GM19468 (cell line): ENCODE results near the gene NIPAL1.
"Not testable (repeated sequence)": the region's sequence is repeated elsewhere in the genome, so short reads cannot be mapped to it uniquely, and the experiment has no call there.

Source experiments
- ATAC-seq: cut with Tn5 transposase; IDR thresholded peaks from one replicate; pipeline ENCODE4 v1.9.1; 2021; ENCODE audit warnings: mild to moderate bottlenecking, moderate library complexity, moderate number of reproducible peaks; ENCODE audit not compliant: unreplicated experiment; ENCODE audit errors: extremely low read depth

NIPAL1 gene

DNA sequence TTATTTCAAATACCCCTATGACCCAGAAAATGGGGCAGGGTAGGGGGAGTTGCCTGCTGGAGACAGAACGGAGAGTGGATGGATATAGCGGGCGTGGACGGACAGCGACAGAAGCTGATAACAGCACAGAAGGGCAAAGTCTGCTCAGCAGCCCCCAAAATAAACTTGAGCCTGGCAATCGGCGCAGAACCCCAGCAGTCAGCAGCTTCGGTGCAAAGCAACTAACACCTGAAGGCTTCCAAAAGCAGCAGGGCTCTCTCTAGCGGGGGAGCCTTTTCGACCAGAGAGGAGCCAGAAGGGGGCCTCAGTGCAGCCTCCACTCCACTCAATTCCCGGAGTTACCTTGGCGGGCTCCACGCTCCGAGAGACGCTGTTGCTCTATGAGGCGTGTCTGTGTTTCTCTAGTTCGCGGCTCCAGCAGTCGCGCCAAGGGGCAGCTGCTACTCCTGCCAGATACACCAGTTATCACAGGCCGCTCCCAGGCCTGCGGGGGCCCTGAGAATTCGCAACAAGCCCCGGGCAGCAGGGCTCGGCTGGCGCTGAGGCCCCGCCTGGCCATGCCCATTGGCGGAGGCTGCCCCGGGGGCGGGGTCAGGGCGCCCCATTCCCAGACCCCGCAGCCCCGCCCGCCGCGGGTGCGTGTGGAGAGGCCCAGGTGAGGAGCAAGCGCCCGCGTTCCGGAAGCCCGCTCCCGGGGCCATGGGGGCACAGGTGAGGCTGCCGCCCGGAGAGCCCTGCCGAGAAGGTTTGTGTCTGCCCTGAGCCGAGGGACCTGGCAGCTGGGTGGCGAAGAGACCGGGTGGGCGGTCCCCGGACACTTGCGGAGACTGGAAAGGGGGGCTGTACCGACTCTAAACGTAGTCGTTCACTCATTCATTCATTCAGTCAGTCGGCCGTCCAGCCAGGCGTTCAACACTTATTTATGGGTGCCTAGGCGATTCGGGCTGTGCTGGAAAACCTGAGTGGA is at the start of gene NIPAL1, which contains the start of gene CNGA1:
Gene NIPAL1 (plus strand): TSS at position 632 of the 967 bp plus-strand sequence. CDS start 68 bp downstream, at position 700.
Gene CNGA1 (minus strand): TSS at position 541 of the 967 bp plus-strand sequence. CDS start 63,992 bp downstream, outside the sequence.
- ATAC-seq, result peak; percentile 81

- no peak for ATAC-seq
These were observed 47.7 kb upstream of the NIPAL1 start for GRCh38 chr4:47968847-47969246.

DNA sequence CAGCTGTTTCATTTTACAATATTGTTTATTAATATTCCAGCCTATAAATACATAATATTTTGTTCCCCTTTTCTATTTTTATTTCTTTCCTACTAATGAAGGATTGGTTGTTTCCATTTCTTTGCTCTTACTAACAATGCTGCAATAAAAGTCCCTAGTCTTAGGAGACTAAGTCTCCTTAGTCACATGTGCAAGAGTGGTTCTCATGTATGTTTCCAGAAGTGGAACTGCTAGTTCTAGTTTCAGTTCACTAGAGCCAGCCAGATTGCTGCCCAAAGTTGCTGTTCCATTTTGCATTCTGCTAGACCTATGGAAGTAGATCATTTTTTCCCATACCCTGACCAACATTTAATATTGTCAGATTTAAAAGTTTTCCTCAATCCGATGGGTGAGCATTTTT is 44.4 kb upstream of the NIPAL1 start:
- ATAC-seq, result peak; percentile 79

GRCh38 chr4:47972721-47973120 is 43.9 kb upstream of the NIPAL1 start:
- no peak for ATAC-seq

- no peak for ATAC-seq
These were observed 42.0 kb upstream of the NIPAL1 start for GRCh38 chr4:47974566-47974965.

DNA sequence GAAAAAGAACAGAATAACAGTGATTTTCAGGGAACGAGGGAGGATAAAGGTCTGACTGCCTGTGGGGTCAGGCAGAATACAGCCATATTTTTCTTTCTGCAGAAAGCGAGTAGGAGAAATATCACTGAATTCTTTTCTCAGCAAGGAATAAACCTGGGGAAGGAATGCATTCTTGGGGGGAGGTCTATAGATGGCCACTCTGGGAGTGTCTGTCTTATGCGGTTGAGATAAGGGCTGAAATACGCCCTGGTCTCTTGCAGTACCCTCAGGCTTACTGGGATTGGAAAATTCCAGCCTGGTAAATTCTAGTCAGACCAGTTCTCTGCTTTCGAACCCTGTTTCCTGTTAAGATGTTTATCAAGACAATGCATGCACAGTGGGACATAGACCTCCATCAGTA is 26.4 kb upstream of the NIPAL1 start:
- ATAC-seq, result no peak

GRCh38 chr4:47992475-47992874 is 24.1 kb upstream of the NIPAL1 start:
- not testable (repeated sequence) for ATAC-seq

DNA sequence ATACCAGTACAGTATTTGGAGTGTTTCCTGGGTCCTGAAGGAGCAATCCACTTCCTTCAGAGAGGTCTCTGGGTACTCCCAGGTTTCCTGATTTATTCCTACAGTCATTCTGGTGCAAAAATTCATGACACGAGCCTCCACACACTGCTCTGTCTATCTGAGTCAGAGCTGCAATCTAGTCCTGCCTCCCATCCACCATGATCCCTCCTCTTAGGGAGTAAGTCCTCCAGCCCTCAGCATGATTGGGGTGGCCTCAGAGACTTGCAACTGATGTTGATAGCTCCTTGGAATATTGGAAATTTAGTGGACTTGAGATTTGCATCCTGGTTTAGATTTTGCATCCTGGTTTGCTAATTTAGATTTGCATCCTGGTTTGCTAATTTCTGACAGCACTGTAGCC is 20.6 kb upstream of the NIPAL1 start:
- no peak for ATAC-seq

DNA sequence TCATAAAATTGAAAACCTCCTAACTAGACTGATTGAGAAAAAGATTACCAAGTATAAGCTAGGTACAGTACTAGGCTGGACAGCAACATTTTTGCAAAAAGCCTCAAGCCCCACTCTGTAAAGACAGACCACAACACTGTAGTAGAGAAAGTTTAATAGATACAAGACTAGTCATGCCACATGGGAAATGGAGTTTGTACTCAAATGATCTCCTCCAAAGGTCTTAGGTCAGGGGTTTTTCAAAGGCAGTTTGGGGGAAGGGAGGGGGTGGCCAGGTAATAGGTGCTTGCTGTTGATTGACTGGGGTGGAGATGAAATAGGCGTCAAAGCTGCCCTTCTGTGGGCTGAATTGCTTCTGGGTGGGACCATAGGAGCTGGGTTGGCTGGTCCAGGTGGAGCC is 14.3 kb upstream of the NIPAL1 start:
- ATAC-seq, result no peak

GRCh38 chr4:48003568-48003967 is 13.0 kb upstream of the NIPAL1 start:
- not testable (repeated sequence) for ATAC-seq

DNA sequence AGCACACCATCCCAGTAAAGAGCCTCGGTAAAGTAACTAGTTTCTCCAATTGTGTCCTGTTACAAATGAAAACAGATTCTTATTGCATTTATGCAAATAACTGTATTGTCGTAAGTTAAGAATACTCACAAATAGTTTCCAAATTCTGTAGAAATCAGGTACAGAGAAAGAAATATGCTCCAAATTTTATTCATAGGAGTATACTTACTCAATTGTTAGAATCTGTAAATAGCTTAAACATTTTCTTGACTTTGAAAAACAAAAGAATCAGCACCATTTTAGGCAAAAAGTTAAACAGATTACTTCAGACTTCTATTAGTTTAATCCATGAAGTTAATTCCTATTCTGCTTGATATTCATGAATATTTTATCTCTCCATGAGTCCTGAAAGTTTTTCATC is 10.8 kb upstream of the NIPAL1 start:
- ATAC-seq, result no peak

- no peak for ATAC-seq
These were observed 8.5 kb upstream of the NIPAL1 start for GRCh38 chr4:48008021-48008596.

- not testable (repeated sequence) for ATAC-seq
These were observed 5.7 kb upstream of the NIPAL1 start for GRCh38 chr4:48010906-48011305.

GRCh38 chr4:48011722-48012121 is 4.8 kb upstream of the NIPAL1 start:
- ATAC-seq, result no peak

DNA sequence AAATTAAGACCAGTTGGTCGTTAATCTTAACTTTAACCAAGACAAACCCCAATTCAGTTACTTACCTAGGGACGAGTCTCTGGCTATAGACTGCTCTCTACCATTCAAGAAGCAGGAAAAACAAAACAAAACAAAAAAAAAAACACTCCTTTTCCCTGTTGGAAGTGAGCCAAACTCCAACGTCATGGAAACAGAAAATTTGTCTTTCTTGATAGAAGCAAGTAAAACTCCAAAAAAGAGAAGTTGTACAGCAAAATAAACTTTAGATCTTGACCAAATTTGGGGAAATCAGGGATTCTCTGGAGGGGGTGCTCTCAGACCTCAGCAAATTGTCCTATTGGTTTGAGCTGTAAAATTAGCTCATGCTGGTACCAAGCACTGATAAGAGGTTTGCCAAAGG is 3.7 kb upstream of the NIPAL1 start:
- ATAC-seq, result no peak

DNA sequence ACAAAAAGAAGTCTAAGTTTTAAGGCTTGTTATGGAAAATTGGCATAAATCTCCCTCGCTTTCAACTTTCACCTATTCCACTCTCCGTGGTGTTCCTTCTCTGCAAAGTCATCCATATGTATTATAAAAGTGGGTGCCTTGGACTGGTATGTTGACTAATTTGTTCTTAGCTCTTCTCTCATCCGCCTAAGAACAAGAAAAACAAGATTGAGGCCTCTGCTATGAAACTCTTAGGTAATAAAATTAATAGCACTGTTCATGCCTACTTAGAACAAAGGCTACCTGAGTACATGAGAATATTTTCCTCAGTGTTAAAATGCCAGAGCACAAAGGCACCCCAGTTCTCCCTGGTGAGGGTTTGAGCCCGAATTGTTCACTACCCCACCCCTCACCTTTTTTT is 1.4 kb upstream of the NIPAL1 start:
- ATAC-seq, result no peak

- ATAC-seq, result no peak
These were observed 894 bp upstream of the NIPAL1 start for GRCh38 chr4:48015678-48016077.

DNA sequence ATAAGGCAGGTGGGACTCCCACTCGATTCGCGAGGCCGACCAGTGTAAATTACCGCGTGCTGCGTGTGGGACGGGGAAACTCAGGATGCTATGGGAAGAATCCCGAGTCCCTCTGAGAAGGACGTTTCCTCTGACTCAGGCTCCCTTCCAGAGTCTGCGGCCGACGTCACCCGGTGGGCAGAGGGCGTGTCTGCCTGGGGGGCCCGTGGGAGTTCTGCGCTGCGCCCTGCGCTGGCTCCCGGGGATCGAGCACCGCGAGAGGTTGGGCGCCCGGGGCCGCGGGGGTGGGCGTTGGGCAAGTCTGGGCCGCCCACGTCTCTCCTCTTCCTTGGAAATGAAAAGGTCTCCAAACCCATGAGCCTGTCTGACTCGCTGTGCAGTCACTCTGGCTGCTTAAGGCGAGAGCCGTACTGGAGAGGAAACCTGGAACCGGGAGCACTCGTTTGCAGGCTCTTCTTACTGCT is 568 bp downstream of the NIPAL1 start:
- no peak for ATAC-seq

DNA sequence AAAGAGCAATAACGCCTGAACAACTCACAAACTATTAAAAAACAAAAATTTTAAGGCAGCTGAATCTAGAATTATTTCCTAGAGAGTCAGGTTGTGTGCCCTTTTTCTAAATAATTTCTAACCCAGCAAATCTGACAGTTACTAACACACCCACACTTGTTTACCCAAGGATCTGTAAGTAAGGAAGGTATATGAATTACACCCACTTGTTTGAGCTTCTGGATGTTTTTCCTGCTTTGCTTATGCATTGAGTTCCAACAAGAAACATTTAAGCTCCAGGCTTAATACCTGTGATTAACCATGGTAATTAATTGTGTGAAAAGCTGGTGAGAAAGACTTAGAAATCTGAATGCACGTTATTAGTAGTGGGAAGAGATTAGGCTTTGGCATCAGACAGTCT is 1.5 kb downstream of the NIPAL1 start:
- ATAC-seq, result no peak

DNA sequence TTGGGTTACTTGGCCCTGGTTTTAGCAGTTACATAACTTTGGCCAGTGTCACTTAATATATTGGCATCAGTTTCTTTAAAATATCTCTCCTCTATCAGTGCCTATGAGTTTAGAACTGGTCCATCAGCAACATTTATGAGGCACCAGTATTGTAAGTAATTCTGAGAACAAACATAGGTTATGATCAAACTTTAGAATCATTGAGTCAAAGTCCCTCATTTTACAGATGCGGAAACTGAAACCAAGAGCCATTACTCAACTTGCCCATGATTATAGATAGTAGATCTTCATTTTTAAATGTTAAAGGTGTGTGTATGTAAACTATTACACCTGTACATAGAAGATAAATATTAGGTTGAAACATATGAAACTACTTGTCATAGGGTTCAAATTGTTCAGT is 4.5 kb downstream of the NIPAL1 start:
- no peak for ATAC-seq

- ATAC-seq, result no peak
These were observed 5.7 kb downstream of the NIPAL1 start for GRCh38 chr4:48022192-48022799.
